GM21619 (cell line): ENCODE results near the gene ATOX1.
"Not testable (repeated sequence)": the region's sequence is repeated elsewhere in the genome, so short reads cannot be mapped to it uniquely, and the experiment has no call there.

Experiments used
- ATAC-seq: cut with Tn5 transposase; IDR thresholded peaks from one replicate; pipeline ENCODE4 v1.9.1; 2021; ENCODE audit not compliant: unreplicated experiment

The ATOX1 gene, protein sequence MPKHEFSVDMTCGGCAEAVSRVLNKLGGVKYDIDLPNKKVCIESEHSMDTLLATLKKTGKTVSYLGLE

GRCh38 chr5:151758430-151759241, at the start of gene ATOX1:
ATOX1 (minus strand) TSS chr5:151758631; CDS start chr5:151758551, 80 bp downstream.
- ATAC-seq, result peak; percentile 93

DNA sequence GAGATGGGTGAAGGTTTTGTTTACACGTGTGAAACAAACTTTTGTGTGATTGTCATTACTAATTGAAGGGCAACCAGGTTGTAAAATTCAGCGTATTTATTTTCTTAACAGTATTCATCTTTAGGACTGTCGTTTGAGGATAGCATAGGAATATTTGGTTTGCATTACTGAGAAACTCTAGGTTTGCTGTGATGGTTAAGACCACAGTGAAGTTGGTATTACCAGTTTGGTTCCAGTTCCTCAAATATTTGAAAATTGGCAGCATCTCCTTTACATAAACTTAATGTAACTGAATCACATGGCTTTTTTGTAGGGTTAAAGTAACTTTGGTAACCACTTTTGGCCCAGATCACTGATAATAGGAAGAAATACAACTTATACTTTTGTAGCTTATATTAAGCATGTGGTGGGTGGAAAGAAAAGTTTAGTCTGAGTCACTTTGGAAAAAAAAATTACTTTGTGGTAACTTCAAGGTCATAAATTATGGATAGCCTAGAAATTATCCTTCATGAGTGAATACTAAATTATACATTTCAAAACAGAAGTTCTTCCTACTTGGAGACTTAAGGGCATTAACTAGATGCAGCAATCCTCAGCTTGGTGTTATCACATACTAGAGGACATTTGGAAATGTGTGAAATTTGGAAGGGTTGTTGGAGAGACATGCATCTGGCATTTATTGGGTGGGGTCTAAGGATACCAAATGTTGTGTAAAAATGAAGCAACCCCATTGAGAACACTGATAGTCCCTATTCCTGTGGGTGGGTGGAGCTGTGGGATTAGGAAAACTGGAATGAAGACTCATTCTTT, 47.2 kb upstream of the ATOX1 start:
- ATAC-seq, result no peak

- ATAC-seq, result no peak
Measured at GRCh38 chr5:151800532-151800931, 42.1 kb upstream of the ATOX1 start.

- no peak for ATAC-seq
Measured at GRCh38 chr5:151799407-151799806, 41.0 kb upstream of the ATOX1 start.

DNA sequence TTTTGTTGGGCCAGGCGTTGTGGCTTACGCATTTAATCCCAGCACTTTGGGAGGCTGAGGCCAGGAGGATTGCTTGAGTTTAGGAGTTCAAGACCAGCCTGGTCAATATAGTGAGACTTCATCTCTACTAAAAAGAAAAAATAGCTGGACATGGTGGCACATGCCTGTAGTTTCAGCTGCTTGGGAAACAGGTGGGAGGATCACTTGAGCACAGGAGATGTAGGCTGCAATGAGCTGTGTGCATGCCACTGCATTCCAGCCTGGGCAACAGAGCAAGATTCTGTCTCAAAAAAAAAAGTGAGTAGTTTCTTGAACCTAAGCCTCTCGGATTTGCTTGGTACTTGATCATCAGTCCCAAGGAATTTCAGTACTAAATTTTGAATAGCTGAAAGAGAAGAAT, 40.2 kb upstream of the ATOX1 start:
- ATAC-seq, result no peak

- no peak for ATAC-seq
Measured at GRCh38 chr5:151795426-151795825, 37.0 kb upstream of the ATOX1 start.

DNA sequence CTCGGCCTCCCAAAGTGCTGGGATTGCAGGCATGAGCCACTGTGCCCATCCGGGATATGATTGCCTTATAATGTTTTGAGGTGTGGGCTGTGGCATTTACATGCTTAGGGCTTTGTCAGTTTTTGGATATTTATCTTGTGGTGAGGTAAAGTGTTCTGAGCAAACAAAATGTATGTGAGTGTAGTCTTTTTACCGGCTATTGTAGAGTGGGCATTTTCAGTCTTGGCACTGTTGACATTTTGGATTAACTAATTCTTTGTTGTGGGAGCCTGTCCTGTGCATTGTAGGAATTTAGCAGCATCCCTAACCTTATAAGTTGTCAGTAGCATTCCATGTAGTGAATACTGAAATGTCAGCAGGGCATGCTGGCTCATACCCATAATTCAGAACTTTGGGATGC, 34.9 kb upstream of the ATOX1 start:
- ATAC-seq, result no peak

- ATAC-seq, result no peak
Measured at GRCh38 chr5:151787817-151788216, 29.4 kb upstream of the ATOX1 start.

DNA sequence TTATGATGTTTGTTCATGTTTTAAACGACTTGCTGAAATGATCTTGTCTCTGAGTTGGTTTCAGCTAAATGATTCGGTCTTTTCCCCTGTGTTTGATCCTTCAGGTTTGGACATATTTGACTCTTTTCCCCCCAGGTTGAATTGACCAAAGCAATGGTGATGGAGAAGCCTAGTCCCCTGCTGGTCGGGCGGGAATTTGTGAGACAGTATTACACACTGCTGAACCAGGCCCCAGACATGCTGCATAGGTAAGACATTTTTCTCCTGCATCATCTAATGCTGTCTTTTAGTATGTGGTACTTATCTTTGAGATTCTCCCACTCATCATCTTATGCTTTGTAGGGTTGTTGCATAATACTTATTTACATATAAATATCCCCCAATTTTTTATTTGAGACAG, 28.0 kb upstream of the ATOX1 start:
- no peak for ATAC-seq

- no peak for ATAC-seq
Measured at GRCh38 chr5:151784141-151784540, 25.7 kb upstream of the ATOX1 start.

DNA sequence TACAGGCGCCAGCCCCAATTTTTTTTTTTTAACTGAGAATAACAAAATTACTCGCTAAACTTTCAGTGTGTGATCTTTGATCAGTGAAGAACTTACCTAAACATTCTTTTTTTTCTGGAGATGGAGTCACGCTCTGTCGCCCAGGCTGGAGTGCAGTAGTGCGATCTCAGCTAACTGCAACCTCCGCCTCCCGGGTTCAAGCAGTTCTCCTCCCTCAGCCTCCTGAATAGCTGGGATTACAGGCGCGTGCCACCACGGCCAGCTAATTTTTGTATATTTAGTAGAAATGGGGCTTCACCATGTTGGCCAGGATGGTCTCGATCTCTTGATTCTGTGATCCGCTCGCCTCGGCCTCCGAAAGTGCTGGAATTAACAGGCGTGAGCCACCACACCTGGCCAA, 25.2 kb upstream of the ATOX1 start:
- not testable (repeated sequence) for ATAC-seq

DNA sequence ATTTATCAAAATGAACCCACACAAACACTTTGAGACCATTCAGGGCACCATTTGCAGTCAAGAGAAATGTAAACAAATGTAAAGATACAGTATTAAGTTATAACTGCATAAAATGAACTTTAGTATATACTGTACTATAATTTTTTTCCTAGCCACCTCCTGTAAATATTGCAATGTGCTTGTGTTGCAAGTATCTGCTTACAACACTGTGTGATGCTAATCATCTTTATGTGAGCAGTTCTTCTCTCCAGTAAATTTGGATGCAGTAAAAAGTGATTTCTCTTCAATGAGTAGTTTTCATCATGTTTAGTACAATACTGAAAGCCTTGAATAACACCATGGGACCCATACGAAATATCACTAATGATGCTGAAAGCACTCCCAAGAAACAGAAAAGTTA, 22.8 kb upstream of the ATOX1 start:
- ATAC-seq, result no peak

GRCh38 chr5:151780348-151780747, 21.9 kb upstream of the ATOX1 start:
- no peak for ATAC-seq

DNA sequence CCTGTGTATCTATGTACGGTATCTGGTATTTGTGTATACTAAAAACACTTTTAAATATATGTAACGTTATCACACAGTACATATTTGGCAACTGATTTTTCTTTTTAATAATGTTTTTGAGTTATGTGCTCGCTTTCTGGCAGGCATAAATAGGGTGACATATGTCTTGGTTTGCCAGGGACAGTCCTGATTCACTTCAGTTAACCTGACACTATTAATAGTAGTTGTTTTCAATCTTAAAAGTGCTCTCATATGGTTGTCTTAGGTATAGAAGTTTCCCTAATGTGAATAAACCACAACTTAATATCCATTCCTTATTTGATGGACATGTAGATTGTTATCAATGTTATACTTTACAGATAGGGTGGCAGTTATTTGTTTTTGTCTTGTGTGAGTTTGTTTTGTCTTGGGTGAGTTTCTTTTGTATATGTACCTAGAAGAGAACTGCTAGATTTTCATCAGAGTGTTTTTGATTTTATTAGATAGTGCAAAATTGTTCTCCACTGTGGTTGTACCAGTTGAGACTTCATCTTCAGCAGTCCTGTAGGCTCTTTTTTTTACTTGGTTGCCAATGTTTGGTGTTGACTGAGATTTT, 21.2 kb upstream of the ATOX1 start:
- peak; percentile 43 for ATAC-seq

DNA sequence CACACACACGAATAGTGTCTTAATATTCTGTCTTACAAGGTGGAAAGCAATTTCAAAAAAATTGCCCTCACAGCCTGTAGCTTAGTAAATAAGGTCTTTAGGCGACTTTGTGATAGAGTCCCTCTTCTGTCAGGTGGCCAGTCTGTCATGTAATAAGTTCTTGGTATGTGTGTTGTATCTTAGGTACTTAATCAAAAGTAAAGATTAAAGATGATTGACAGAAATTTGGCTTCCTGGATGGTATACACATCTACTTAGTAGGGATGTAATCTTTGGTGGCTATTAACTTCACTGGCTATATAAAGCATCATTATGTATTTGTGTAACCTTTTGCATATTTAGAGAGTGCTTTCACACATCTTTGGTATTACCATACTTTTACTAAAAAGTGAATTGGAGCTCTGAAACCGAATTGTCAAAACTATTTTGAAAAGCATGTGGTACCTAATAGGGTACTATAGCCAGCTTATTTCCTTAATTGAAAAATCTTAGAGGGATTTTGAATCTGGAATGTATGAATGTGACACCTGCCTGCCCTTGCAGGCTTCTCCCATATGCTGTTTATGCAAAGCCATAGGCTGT, 16.7 kb upstream of the ATOX1 start:
- ATAC-seq, result no peak

GRCh38 chr5:151773951-151774350, 15.5 kb upstream of the ATOX1 start:
- no peak for ATAC-seq

DNA sequence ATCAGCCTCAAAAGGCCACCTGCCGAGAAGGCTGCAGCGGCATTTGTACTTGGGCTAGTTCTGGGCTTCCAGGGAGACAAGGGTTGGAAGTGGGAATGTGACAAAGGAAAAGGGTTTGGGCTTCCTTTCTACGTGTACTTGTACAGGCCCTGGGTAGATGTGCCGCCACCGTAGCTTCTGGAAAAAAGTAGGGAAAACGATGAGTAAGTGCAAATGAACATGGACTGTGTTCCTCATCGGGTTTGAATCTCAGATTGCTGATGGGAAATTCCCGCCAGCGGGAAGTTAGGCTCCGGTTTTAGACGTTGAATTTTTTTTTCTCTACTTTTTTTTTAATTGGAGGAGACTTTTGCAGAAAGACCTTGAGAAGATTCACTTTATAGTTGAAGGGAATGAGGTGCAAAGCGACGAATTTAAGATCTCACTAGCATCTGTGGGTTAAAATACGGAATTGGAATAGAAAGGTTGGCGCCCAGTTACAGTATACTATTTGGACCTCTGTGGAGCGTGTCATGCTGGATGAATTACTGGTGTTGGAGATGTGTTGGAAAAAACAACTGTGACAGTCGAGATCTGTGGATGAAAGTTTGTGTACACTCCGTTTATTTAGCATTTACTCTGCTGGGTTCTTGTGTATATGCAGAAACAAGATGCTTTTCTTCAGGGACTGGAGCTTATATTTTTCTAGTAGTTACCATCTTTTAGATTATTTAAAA, 14.6 kb upstream of the ATOX1 start:
- no peak for ATAC-seq

DNA sequence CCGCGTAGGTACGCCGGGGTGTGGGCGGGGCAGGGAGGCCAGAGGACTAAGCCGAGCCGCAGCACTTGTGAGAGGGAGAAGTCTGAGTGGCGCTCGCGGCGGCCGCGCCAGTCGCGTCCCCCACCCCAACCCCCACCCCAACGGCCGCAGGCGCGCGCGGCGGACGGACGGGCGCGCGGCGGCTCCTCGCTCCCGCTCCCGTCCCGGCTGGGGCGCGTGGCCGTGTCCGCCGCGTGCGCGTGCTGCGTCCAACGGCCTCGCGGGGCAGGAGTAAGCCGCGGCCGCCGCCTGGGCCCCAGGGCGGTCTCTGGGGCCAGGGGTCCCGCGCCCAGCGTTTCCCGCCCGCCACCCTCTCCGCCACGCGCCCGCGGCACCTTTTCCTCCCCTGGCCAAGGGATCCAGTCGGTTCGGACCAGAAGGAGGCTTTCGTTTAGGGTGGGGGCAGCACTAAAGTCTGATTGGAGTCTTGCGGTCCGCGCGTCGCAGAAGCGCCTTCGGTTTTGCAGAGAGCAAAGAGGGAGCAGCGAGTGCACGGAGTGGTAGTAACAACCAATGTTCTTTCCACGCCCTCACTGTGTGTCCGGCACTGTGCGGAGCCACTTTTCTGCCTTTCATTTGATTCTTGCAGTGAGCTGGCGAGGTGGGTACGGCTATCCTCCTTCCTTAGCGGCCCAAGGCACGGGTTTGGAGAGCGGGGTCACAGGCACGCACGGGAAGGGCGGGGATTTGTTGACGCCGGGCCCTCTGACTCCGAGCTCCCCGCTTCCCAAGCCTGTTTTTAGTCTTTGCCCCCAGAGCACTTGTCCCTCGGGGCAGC, 13.8 kb upstream of the ATOX1 start:
- peak; percentile 6 for ATAC-seq

DNA sequence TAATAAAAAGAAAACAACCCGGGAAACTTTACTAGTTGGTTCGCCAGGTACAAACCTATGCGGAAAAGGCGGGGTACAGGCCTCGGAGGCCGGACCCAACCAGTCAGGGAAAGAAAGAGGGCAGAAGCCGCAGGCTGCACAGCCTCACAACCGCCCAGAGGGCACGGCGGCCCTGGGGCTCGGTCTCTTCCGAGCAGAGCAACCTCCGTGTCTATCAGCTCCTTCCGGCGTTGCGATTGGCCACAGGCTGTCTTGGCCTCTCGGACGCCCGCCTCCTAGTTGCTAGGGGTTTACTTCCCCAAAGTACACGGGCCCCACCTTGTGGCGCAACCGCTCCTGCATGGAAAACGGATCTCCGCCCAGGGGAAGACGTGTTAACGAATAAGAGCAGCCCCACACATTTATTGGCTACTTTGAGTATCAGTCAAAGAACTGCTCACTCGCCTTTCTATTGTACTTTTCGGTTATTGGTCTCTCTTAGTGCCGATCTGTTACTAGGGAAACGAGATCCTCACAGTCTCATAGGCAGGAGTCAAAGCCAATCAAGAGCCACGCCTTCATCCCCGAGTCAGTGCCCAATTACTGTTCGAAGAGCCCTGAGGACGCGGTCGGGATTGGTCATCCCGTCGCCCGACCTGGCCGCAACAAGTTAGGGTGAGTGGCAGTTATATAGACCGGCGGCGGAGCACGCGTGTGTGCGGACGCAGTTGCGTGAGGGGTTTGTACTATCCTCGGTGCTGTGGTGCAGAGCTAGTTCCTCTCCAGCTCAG, 13.0 kb upstream of the ATOX1 start, which contains the start of gene G3BP1:
G3BP1 (plus strand) TSS at position 696 of the 770 bp plus-strand sequence. CDS start 14,667 bp downstream, outside the sequence.
- ATAC-seq, result peak; percentile 76
